HK-2 (cell line): ENCODE measurements around the gene SLC25A33.

ENCODE experiments used
- DNase-seq: peaks from one replicate; pipeline ENCODE4 v3.0.0-alpha.2; 2018; ENCODE audit not compliant: unreplicated experiment

The SLC25A33 gene

GRCh38 chr1:9589144-9589718 lies 50.0 kb downstream of the SLC25A33 start:
- peak; percentile 43 for DNase-seq

- peak; percentile 41 for DNase-seq
Measured at GRCh38 chr1:9589719-9590157, 50.5 kb downstream of the SLC25A33 start.

GRCh38 chr1:9590201-9590600 lies 50.9 kb downstream of the SLC25A33 start:
- no peak for DNase-seq

- no peak for DNase-seq
Measured at GRCh38 chr1:9590945-9591668, 51.8 kb downstream of the SLC25A33 start.

- DNase-seq, result no peak
Measured at GRCh38 chr1:9591669-9592509, 52.6 kb downstream of the SLC25A33 start.

- no peak for DNase-seq
Measured at GRCh38 chr1:9592510-9593075, 53.3 kb downstream of the SLC25A33 start.

- DNase-seq, result no peak
Measured at GRCh38 chr1:9593147-9593491, 53.9 kb downstream of the SLC25A33 start.

GRCh38 chr1:9593492-9594465 lies 54.5 kb downstream of the SLC25A33 start:
- DNase-seq, result peak; percentile 71

GRCh38 chr1:9594471-9595155 lies 55.3 kb downstream of the SLC25A33 start:
- no peak for DNase-seq

- no peak for DNase-seq
Measured at GRCh38 chr1:9595156-9595967, 56.1 kb downstream of the SLC25A33 start.

- DNase-seq, result no peak
Measured at GRCh38 chr1:9595968-9596340, 56.7 kb downstream of the SLC25A33 start.

GRCh38 chr1:9596415-9597123 lies 57.3 kb downstream of the SLC25A33 start:
- DNase-seq, result no peak

- DNase-seq, result no peak
Measured at GRCh38 chr1:9597361-9598315, 58.4 kb downstream of the SLC25A33 start.

GRCh38 chr1:9598316-9598700 lies 59.0 kb downstream of the SLC25A33 start:
- DNase-seq, result no peak

GRCh38 chr1:9599741-9600140 lies 60.5 kb downstream of the SLC25A33 start:
- no peak for DNase-seq

- DNase-seq, result no peak
Measured at GRCh38 chr1:9600861-9601834, 61.9 kb downstream of the SLC25A33 start.
